BLaER1 (cell line): Measurements from ENCODE around the gene FAF1.

Experiments
- H3K27ac ChIP-seq: shearing (Covaris generic); formaldehyde crosslinking; 2 replicates; pipeline ENCODE4 v1.8.1; 2022
- H3K27me3 ChIP-seq: shearing (Covaris generic); formaldehyde crosslinking; 2 replicates; pipeline ENCODE4 v1.8.1; 2022
- H3K36me3 ChIP-seq: shearing (Covaris generic); formaldehyde crosslinking; 2 replicates; pipeline ENCODE4 v1.8.1; 2022
- H3K4me1 ChIP-seq: shearing (Covaris generic); formaldehyde crosslinking; 2 replicates; pipeline ENCODE4 v1.8.1; 2022
- H3K4me2 ChIP-seq: shearing (Covaris generic); formaldehyde crosslinking; 2 replicates; pipeline ENCODE4 v1.8.1; 2022
- H3K4me3 ChIP-seq: shearing (Covaris generic); formaldehyde crosslinking; 2 replicates; pipeline ENCODE4 v1.8.1; 2022
- H3K9ac ChIP-seq: shearing (Covaris generic); formaldehyde crosslinking; 2 replicates; pipeline ENCODE4 v1.8.1; 2022
- H3K9me3 ChIP-seq: shearing (Covaris generic); formaldehyde crosslinking; 2 replicates; pipeline ENCODE4 v1.8.1; 2022
- H4K20me1 ChIP-seq: shearing (Covaris generic); formaldehyde crosslinking; 2 replicates; pipeline ENCODE4 v1.8.1; 2022
- Cebpa-rat ChIP-seq: shearing (Covaris generic); IDR thresholded peaks from 2 replicates; pipeline ENCODE4 v1.8.1; 2022

The FAF1 gene

DNA sequence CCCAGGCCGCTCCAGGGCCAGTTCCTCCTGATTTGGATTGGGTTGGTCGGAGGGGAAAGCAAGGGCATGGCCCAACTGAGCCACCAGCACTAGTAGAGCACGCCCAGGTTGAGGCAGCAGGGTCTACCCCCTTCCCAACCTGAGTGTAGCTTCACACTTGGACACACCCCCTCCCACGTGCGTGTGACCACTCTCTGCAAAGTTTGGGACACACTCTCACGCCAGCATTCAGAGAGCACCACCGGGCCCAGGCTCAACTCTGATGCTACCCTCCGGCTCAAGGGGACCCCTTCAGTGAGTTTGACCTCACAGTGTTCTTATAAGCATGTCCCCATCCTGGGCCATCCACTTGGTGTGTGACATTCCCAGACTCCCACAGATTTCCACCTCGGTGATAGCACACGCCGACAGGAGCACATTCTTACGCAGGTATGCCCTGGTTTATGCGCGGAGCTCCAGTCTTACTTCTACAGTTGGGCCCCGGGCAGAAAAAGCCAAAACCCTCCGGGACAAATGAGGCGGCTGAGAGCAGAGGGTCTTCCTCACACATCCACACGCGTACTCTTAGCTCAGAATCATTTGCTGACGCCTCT, 533.9 kb downstream of the FAF1 start:
- H3K4me3 ChIP-seq: no peak overlapping the region
- H4K20me1 ChIP-seq: 0 out of 2 replicates have a peak, but pooled peaks cover 9% of the 10 kb centered on the region
- no peaks in the 10 kb centered on the region for H3K4me1 ChIP-seq
- H3K36me3 ChIP-seq: no peaks in the 10 kb centered on the region
- no peak overlapping the region for H3K27ac ChIP-seq
- peaks cover 71% of the 10 kb centered on the region for H3K9me3 ChIP-seq
- H3K9ac ChIP-seq: no peak overlapping the region
- H3K4me2 ChIP-seq: no peak overlapping the region
- TF ChIP-seq Cebpa-rat: no peak
- H3K27me3 ChIP-seq: peaks cover 100% of the 10 kb centered on the region

DNA sequence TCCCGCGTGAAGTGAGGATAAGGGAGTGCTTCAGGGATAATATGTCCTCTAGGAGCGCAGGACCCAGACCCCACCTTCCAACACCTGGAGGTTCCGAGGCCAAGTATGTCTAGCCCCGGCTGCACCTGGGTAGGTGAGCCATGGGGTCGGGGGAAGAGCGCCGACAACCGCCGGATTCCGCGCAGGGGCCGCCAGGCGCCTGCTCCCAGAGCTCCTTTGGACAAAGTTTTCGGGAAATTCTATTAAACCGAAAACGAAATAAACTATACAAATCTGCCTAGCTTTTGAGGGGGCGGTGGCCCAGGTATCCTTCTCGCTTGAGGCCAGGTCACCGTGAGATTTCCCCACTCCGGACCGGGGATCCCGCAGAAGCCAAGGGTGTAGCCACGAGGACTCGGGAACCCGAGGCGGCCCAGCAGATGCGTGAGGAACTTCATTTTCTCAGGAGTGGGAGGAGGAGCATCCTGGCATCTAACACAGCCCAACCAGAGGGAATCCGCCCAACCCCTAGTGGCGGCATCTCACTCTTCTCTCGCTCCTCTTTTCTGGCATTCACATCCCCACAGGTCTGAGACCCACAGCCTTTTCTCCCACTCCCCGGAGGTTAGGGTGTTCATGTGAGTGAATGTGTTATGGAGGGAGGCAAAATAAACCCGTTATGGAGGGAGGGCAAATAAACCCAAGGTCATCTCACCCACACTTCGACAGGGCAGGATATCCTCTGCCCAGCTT, 534.5 kb downstream of the FAF1 start:
- Histone ChIP-seq H3K9ac (no peak overlapping the region), H3K27ac (no peak overlapping the region), H3K36me3 (no peaks in the 10 kb centered on the region), H3K4me2 (no peak overlapping the region), H4K20me1 (0 out of 2 replicates have a peak, but pooled peaks cover 9% of the 10 kb centered on the region), H3K4me1 (no peaks in the 10 kb centered on the region), H3K9me3 (peaks cover 78% of the 10 kb centered on the region), H3K27me3 (peaks cover 100% of the 10 kb centered on the region), H3K4me3 (0 out of 2 replicates have a peak overlapping the region, but pooled peaks have one; percentile 31)
- TF ChIP-seq Cebpa-rat: no peak

DNA sequence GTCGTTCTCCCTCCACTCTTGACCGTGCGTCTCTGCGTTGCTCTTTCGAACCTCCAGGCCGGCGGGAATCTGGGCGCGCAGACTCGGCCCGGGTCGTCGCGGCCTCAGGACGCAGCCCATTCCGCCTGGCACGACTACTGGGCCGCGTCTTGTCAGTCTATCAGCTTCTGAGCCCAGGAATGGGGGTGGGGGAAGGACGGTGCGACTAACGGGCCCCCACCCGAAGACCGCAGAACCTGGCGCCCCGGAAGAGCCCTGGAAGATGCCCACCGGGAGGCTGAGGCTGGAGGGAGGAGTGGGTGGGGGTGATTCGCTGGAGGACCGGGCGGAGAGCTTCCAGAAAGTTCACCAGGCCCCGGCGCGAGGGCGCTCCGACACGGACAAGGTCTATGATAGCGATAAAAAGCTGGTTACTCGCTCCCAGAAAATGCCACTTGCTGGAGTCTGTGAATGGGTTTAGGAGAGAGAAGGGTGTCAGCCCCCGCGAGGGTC, 535.1 kb downstream of the FAF1 start:
- Histone ChIP-seq H3K4me3 (0 out of 2 replicates have a peak overlapping the region, but pooled peaks have one; percentile 31), H3K27me3 (peaks cover 100% of the 10 kb centered on the region), H3K4me1 (no peaks in the 10 kb centered on the region), H3K9ac (no peak overlapping the region), H4K20me1 (0 out of 2 replicates have a peak, but pooled peaks cover 9% of the 10 kb centered on the region), H3K36me3 (no peaks in the 10 kb centered on the region), H3K4me2 (no peak overlapping the region), H3K9me3 (peaks cover 84% of the 10 kb centered on the region), H3K27ac (no peak overlapping the region)
- TF ChIP-seq Cebpa-rat: no peak

DNA sequence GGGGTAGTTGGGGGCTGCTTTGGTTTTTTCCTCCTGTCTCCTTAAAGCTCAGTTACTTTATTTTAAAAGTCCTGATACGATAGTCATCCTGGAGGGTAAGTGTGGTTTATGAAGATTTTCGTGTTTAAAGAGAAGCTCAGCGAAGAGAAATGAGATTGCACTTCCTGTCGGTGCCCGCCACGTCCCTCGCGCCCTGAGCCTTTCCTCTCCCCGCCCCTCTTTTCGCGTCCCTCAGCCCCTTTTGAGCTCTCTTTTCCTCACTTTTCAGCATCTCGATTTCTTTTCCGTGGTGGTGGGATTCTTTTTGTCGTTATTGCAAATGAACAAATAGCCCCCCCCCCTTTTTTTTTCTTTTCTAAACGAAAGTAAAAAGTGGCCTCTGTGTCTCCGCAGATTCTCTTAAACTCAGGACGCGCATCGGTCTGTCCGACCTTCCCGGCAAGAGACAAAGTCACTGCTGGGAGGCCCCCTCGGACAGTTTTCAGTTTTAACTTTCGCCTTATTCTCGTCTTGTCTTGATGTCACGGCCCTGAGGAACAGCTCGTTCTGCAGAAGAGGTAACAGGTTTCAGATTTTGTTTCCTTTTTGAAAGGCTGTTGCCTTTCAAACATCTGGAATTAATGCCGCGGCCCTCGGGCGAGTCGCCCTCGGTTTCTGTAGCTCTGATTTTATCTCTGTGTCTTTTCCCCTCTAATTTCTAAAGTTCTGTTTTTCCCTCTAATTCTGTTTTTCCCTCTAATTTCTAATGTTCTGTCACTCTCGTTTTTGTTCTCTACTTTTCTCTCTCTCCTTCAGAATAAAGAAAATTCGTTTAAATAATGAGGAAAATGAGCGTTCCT, 535.8 kb downstream of the FAF1 start:
- no peak overlapping the region for H3K4me2 ChIP-seq
- no peak overlapping the region for H3K4me3 ChIP-seq
- H3K27me3 ChIP-seq: peaks cover 100% of the 10 kb centered on the region

DNA sequence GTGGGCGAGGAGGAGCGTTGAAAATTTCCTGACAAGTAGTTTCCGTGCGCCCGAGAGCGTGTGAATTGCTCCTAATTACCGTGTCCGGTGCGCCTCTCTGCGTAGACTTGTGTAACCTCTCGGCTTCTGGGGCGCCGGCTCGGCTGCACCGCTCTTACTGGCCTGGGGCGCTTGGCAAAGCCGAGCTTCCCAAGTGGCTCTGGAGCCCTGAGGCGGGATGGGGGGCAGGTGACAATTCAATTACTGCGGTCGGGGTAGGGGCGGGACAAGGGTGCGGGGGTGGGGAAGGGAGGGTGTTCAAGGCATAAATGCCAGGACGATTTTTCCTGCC, 536.4 kb downstream of the FAF1 start:
- Histone ChIP-seq H3K27ac (no peak overlapping the region), H3K36me3 (no peaks in the 10 kb centered on the region), H3K4me1 (no peaks in the 10 kb centered on the region), H3K9me3 (peaks cover 97% of the 10 kb centered on the region), H3K27me3 (peaks cover 100% of the 10 kb centered on the region), H3K4me3 (no peak overlapping the region), H3K9ac (no peak overlapping the region), H3K4me2 (no peak overlapping the region), H4K20me1 (0 out of 2 replicates have a peak, but pooled peaks cover 9% of the 10 kb centered on the region)
- TF ChIP-seq Cebpa-rat: no peak

More for the DNA sequence above, 535.8 kb downstream of the FAF1 start:
- no peak for TF ChIP-seq Cebpa-rat
- Histone ChIP-seq H3K36me3 (no peaks in the 10 kb centered on the region), H4K20me1 (0 out of 2 replicates have a peak, but pooled peaks cover 9% of the 10 kb centered on the region), H3K9ac (no peak overlapping the region), H3K9me3 (peaks cover 91% of the 10 kb centered on the region), H3K27ac (no peak overlapping the region), H3K4me1 (no peaks in the 10 kb centered on the region)

DNA sequence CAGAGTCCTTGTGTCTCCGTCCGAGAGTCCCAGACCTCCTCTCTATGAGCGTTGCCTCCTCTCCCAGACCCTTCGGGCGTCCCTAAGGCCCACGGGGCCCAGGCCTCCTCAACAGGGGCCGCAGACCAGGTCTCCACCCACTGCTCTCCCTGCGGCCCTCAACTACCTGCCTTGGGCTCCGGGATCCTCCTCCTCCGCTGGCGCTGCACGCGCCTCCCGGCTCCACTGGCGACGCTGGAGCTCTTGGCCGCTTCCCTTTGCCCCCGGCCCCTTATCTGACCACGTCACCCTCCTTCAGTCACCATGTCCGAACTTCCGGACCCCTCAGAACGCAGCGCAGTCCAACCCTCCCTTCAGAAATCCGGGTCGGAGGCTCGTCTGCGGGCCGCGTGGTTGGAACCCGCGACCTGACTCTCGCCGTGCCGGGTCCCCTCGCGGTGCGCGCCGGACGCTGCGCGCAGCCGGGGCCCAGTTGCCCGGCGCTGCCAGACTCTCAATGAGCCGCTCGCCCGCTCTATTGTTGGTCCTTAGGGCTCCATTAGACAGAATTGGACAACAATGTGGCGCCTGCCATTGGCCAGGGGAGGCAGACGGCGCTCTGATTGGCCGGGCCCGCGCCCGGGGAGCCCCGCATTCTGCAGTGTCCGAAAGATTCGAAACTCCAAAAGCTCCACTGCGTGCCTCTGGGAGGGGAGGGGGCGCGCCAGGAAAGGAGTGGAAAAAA, 537.0 kb downstream of the FAF1 start, which contains the start of gene DMRTA2:
Gene DMRTA2, minus strand, starts transcription at position 498 of the 724 bp plus-strand sequence. CDS start 1,907 bp downstream, outside the sequence.
- H3K4me1 ChIP-seq: no peaks in the 10 kb centered on the region
- no peak for TF ChIP-seq Cebpa-rat
- H3K9me3 ChIP-seq: peaks cover 98% of the 10 kb centered on the region
- no peak within 1 kb of the TSS for H3K4me3 ChIP-seq
- no peak within 1 kb of the TSS for H3K27ac ChIP-seq
- H3K4me2 ChIP-seq: no peak within 1 kb of the TSS
- H3K27me3 ChIP-seq: peaks cover 100% of the 10 kb centered on the region
- H3K9ac ChIP-seq: no peak within 1 kb of the TSS
- H3K36me3 ChIP-seq: no peaks in the 10 kb centered on the region
- 0 out of 2 replicates have a peak, but pooled peaks cover 7% of the 10 kb centered on the region for H4K20me1 ChIP-seq

DNA sequence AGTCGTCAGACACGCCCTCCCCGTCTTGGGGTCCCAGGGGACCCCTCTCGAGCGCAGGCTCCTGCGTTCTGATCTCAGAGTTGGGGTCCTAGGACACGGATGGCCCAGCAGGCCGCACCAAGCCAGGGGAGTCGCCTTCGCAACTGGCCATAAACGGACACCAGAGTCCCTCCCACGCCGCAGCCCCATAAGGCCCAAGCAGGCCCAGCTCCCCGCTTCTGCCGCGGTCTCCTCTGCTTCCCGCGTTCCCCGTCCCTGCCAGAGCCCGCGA, 537.5 kb downstream of the FAF1 start:
- H3K9ac ChIP-seq: no peak overlapping the region
- H4K20me1 ChIP-seq: 0 out of 2 replicates have a peak, but pooled peaks cover 2% of the 10 kb centered on the region
- H3K4me2 ChIP-seq: no peak overlapping the region
- peaks cover 100% of the 10 kb centered on the region for H3K27me3 ChIP-seq
- no peaks in the 10 kb centered on the region for H3K36me3 ChIP-seq
- TF ChIP-seq Cebpa-rat: no peak
- no peaks in the 10 kb centered on the region for H3K4me1 ChIP-seq
- H3K9me3 ChIP-seq: peaks cover 98% of the 10 kb centered on the region
- H3K4me3 ChIP-seq: no peak overlapping the region
- H3K27ac ChIP-seq: no peak overlapping the region

DNA sequence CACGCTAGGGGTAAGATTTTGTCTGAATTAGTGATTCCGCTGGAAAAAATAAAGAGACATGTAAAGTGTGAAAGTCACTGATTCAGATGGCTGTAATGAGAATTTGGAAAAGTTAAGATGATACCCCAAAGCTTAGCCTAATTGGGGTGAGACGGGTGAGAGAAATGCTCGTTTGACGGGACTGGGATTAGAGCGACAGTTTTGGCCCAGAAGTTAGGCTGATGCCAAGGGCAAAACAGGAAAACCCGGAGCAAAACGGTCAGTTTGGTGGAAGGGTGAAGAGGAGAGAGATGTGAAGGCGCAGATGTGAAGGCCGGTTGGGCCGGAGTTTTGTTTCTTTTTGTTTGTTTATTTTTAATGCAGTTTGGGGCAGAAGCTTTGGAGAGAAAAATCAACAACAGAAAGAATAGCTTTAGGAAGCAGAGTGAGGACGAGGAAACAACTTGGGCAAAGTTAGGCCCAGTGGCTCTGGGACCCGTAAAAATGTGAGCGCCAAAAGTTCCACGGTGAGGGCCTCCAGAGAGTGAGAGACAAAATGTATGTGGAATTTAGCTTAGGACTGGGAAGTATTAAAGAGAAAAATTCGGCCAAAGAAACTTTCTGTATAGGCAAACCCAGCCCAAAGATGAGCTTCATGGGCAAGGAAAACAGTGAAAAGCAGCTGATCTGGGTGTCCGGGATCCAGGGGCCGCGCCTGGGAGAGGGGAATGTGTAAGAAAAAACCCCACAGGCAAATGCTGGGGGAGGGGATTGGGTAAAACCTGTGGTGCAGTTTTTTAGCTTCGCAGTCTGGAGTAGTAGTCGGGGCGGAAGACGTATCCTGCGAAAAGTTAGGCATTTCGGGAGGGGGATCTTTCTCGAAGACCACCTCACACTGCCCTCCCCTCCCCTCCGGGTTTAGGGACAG, 538.0 kb downstream of the FAF1 start:
- Histone ChIP-seq H3K9me3 (peaks cover 98% of the 10 kb centered on the region), H3K4me1 (no peaks in the 10 kb centered on the region), H3K36me3 (no peaks in the 10 kb centered on the region), H3K9ac (no peak overlapping the region), H3K4me3 (no peak overlapping the region), H3K27me3 (peaks cover 100% of the 10 kb centered on the region), H3K4me2 (no peak overlapping the region), H3K27ac (no peak overlapping the region), H4K20me1 (no peaks in the 10 kb centered on the region)
- TF ChIP-seq Cebpa-rat: no peak

DNA sequence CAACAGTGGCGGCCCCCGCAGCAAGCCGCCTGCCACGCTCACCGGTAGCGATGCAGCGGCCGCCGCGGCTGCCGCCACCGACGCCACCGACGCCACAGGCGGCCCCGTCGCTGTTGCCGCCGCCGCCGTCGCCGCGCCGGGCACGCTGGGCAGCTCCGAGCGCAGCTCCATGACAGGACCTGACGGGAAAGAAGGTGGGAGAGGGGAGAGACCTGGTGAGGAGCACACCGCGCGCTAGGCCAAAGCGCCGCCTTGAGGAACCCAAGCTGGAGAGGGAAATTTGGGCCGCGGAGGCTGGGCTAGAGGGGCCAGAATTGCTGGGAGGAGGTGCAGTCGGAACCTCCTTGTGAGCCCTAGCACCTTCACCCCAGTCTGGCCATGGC, 538.7 kb downstream of the FAF1 start:
- H3K4me2 ChIP-seq: no peak overlapping the region
- H3K9ac ChIP-seq: no peak overlapping the region
- no peak for TF ChIP-seq Cebpa-rat
- no peak overlapping the region for H3K27ac ChIP-seq
- H3K9me3 ChIP-seq: peaks cover 98% of the 10 kb centered on the region
- H4K20me1 ChIP-seq: no peaks in the 10 kb centered on the region
- no peaks in the 10 kb centered on the region for H3K36me3 ChIP-seq
- H3K4me1 ChIP-seq: no peaks in the 10 kb centered on the region
- H3K4me3 ChIP-seq: peak overlapping the region; percentile 33; the same call in 1 of the 2 replicates
- peaks cover 100% of the 10 kb centered on the region for H3K27me3 ChIP-seq
